HG03521 (cell line): ENCODE results near the gene EFCAB6.
"Not testable (repeated sequence)": the region's sequence is repeated elsewhere in the genome, so short reads cannot be mapped to it uniquely, and the experiment has no call there.

Source experiments
- ATAC-seq: cut with Tn5 transposase; IDR thresholded peaks from one replicate; pipeline ENCODE4 v1.9.1; 2021; ENCODE audit warnings: mild to moderate bottlenecking, moderate library complexity; ENCODE audit not compliant: unreplicated experiment

The EFCAB6 gene

GRCh38 chr22:43720716-43721115 is 91.4 kb downstream of the EFCAB6 start:
- no peak for ATAC-seq

GRCh38 chr22:43714104-43714503 is 98.0 kb downstream of the EFCAB6 start:
- no peak for ATAC-seq

GRCh38 chr22:43711681-43712080 is 100.4 kb downstream of the EFCAB6 start:
- no peak for ATAC-seq

GRCh38 chr22:43707648-43708047 is 104.5 kb downstream of the EFCAB6 start:
- no peak for ATAC-seq

GRCh38 chr22:43706571-43707328 is 105.4 kb downstream of the EFCAB6 start:
- ATAC-seq = no peak

- ATAC-seq = no peak
Observed at GRCh38 chr22:43706151-43706550, 106.0 kb downstream of the EFCAB6 start.

GRCh38 chr22:43704051-43704450 is 108.1 kb downstream of the EFCAB6 start:
- no peak for ATAC-seq

- no peak for ATAC-seq
Observed at GRCh38 chr22:43698403-43698802, 113.7 kb downstream of the EFCAB6 start.

- ATAC-seq = no peak
Observed at GRCh38 chr22:43697894-43698293, 114.2 kb downstream of the EFCAB6 start.

GRCh38 chr22:43693249-43693648 is 118.9 kb downstream of the EFCAB6 start:
- no peak for ATAC-seq

- no peak for ATAC-seq
Observed at GRCh38 chr22:43689356-43689755, 122.7 kb downstream of the EFCAB6 start.

GRCh38 chr22:43682851-43683250 is 129.3 kb downstream of the EFCAB6 start:
- ATAC-seq = no peak

GRCh38 chr22:43681731-43682360 is 130.3 kb downstream of the EFCAB6 start:
- ATAC-seq = no peak

GRCh38 chr22:43670513-43670912 is 141.6 kb downstream of the EFCAB6 start:
- ATAC-seq = no peak

GRCh38 chr22:43669190-43669589 is 142.9 kb downstream of the EFCAB6 start:
- ATAC-seq = no peak

GRCh38 chr22:43667656-43668055 is 144.4 kb downstream of the EFCAB6 start:
- ATAC-seq = no peak

GRCh38 chr22:43666457-43666856 is 145.6 kb downstream of the EFCAB6 start:
- ATAC-seq = no peak

GRCh38 chr22:43658823-43659222 is 153.3 kb downstream of the EFCAB6 start:
- ATAC-seq = no peak

GRCh38 chr22:43656581-43656980 is 155.5 kb downstream of the EFCAB6 start:
- not testable (repeated sequence) for ATAC-seq

- ATAC-seq = no peak
Observed at GRCh38 chr22:43654271-43654670, 157.8 kb downstream of the EFCAB6 start.

- ATAC-seq = no peak
Observed at GRCh38 chr22:43652845-43653244, 159.3 kb downstream of the EFCAB6 start.

GRCh38 chr22:43643387-43643786 is 168.7 kb downstream of the EFCAB6 start:
- no peak for ATAC-seq
